OCI-LY1 (cell line): Measurements from ENCODE around the gene PDE8A.

Experiments
- H2AFZ ChIP-seq: fragments of 200-600 bp; sonication (generic), shearing (Covaris generic); 2 replicates; pipeline ENCODE4 v1.6.0; 2014; ENCODE audit warnings: antibody characterized with exemption, mild to moderate bottlenecking, low read length
- H3F3A ChIP-seq: fragments of 200-600 bp; sonication (generic), shearing (Covaris generic); 2 replicates; pipeline ENCODE4 v1.6.0; 2014; ENCODE audit warnings: mild to moderate bottlenecking, antibody characterized with exemption, low read length, moderate library complexity; ENCODE audit not compliant: insufficient read depth
- H3K27ac ChIP-seq: fragments of 200-600 bp; sonication (generic); 2 replicates; pipeline ENCODE4 v1.5.1; 2014; ENCODE audit warnings: low read length, mixed run types, mild to moderate bottlenecking, low read depth; ENCODE audit not compliant: poor library complexity, severe bottlenecking
- H3K27me3 ChIP-seq: fragments of 200-600 bp; sonication (generic); 2 replicates; pipeline ENCODE4 v1.6.0; 2014; ENCODE audit warnings: antibody characterized with exemption, mild to moderate bottlenecking, low read length, moderate library complexity; ENCODE audit not compliant: insufficient read depth
- H3K36me3 ChIP-seq: fragments of 200-600 bp; sonication (generic); 2 replicates; pipeline ENCODE4 v1.6.1; 2014; ENCODE audit warnings: mild to moderate bottlenecking, antibody characterized with exemption, low read length, moderate library complexity, mixed read lengths; ENCODE audit not compliant: insufficient read depth
- H3K4me1 ChIP-seq: fragments of 200-600 bp; sonication (generic); 2 replicates; pipeline ENCODE4 v1.5.1; 2014; ENCODE audit warnings: mild to moderate bottlenecking, low read length, moderate library complexity; ENCODE audit not compliant: insufficient read depth, severe bottlenecking
- H3K4me2 ChIP-seq: fragments of 200-600 bp; sonication (generic), shearing (Covaris generic); 2 replicates; pipeline ENCODE4 v1.6.1; 2014; ENCODE audit warnings: low read length
- H3K4me3 ChIP-seq: fragments of 200-600 bp; sonication (generic); 2 replicates; pipeline ENCODE4 v1.5.1; 2014; ENCODE audit warnings: low read length, low read depth, mild to moderate bottlenecking, mixed read lengths; ENCODE audit not compliant: poor library complexity, severe bottlenecking
- H3K79me2 ChIP-seq: fragments of 200-600 bp; shearing (Covaris generic); 2 replicates; pipeline ENCODE4 v1.6.1; 2016; ENCODE audit warnings: mixed run types, low read length, mixed read lengths; ENCODE audit not compliant: insufficient read depth
- H3K9ac ChIP-seq: fragments of 200-600 bp; sonication (generic), shearing (Covaris generic); 2 replicates; pipeline ENCODE4 v1.6.1; 2014; ENCODE audit warnings: mild to moderate bottlenecking, low read length, mixed read lengths
- H3K9me2 ChIP-seq: fragments of 200-600 bp; sonication (generic), shearing (Covaris generic); 2 replicates; pipeline ENCODE4 v1.6.1; 2014; ENCODE audit warnings: low read depth, mild to moderate bottlenecking, low read length, mixed read lengths
- H3K9me3 ChIP-seq: fragments of 200-600 bp; shearing (Covaris generic); 2 replicates; pipeline ENCODE4 v1.6.1; 2014; ENCODE audit warnings: low read length, mixed read lengths
- H4K20me1 ChIP-seq: fragments of 200-600 bp; sonication (generic), shearing (Covaris generic); 2 replicates; pipeline ENCODE4 v1.6.0; 2016; ENCODE audit warnings: mild to moderate bottlenecking, low read length; ENCODE audit not compliant: insufficient read depth
- EZH2 ChIP-seq: fragments of 200-600 bp; sonication (generic), shearing (Covaris generic); IDR thresholded peaks from 2 replicates; pipeline ENCODE4 v1.8.0; 2017; ENCODE audit warnings: borderline replicate concordance, mixed run types, mild to moderate bottlenecking, antibody characterized with exemption, low read length, moderate library complexity, mixed read lengths
- TF ChIP-seq, protein P1 (sequence below): fragments of 200-600 bp; sonication (generic), shearing (Covaris generic); IDR thresholded peaks from 2 replicates; pipeline ENCODE4 v1.5.1; 2017; ENCODE audit warnings: mild to moderate bottlenecking, antibody characterized with exemption, low read length, moderate library complexity, mixed read lengths

Gene PDE8A

DNA sequence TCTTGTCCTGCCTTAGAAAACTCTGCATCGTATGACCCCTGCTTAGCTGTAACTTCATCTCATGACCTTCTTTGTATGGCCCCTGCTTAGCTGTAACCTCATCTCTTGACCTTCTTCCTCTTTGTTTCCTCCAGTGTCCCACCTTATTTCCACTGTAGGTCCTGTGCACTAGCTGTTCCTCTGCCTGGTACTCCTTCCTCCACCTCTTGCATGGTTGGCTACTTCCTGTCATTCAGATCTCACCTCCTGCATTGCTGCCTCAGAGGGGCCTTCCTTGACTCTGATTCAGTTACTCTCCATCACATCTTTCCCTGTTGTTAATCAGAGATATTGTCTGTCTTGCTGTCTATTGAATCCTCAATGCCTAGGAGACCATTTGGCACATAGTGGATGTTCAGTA, 63.2 kb downstream of the PDE8A start:
- no peak for TF ChIP-seq EZH2
- TF ChIP-seq, protein P1, sequence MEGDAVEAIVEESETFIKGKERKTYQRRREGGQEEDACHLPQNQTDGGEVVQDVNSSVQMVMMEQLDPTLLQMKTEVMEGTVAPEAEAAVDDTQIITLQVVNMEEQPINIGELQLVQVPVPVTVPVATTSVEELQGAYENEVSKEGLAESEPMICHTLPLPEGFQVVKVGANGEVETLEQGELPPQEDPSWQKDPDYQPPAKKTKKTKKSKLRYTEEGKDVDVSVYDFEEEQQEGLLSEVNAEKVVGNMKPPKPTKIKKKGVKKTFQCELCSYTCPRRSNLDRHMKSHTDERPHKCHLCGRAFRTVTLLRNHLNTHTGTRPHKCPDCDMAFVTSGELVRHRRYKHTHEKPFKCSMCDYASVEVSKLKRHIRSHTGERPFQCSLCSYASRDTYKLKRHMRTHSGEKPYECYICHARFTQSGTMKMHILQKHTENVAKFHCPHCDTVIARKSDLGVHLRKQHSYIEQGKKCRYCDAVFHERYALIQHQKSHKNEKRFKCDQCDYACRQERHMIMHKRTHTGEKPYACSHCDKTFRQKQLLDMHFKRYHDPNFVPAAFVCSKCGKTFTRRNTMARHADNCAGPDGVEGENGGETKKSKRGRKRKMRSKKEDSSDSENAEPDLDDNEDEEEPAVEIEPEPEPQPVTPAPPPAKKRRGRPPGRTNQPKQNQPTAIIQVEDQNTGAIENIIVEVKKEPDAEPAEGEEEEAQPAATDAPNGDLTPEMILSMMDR: no peak
- H3K79me2 ChIP-seq: no peaks in the 10 kb centered on the region

DNA sequence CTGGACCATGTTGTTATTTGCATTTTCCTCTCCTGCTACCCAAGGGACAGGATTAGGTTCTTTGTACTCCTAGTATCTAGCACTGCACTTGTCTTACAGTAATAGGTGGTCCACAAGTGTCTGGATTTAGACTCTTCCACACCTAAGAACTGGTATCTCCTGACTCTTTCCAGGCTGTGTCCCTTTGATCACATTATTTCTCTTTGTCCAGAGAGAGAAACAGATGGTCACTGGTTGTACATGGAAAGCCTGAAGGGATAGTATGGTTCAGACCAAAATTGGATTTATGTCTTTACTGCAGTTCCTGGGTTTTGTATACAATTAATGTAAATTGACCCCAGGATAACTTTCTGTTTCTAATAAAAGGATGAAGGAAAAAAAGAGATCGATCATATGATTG, 64.0 kb downstream of the PDE8A start:
- Histone ChIP-seq H3K27me3 (no peaks in the 10 kb centered on the region; the same call in 1 of the 2 replicates), H3K9me3 (no peaks in the 10 kb centered on the region), H4K20me1 (no peaks in the 10 kb centered on the region), H3K4me3 (no peak overlapping the region), H3K9ac (no peak overlapping the region), H3K4me2 (no peak overlapping the region), H3K9me2 (no peaks in the 10 kb centered on the region), H3K79me2 (no peaks in the 10 kb centered on the region), H3K4me1 (no peaks in the 10 kb centered on the region), H3K27ac (no peak overlapping the region), H2AFZ (no peak overlapping the region), H3F3A (no peaks in the 10 kb centered on the region), H3K36me3 (no peaks in the 10 kb centered on the region)
- TF ChIP-seq, protein P1: no peak
- TF ChIP-seq EZH2: no peak

More for the DNA sequence above, 63.2 kb downstream of the PDE8A start:
- H2AFZ ChIP-seq: no peak overlapping the region
- H3K36me3 ChIP-seq: no peaks in the 10 kb centered on the region
- H3K9me3 ChIP-seq: no peaks in the 10 kb centered on the region
- no peak overlapping the region for H3K4me2 ChIP-seq
- no peak overlapping the region for H3K9ac ChIP-seq
- no peak overlapping the region for H3K27ac ChIP-seq
- no peak overlapping the region for H3K4me3 ChIP-seq
- H4K20me1 ChIP-seq: no peaks in the 10 kb centered on the region
- H3K9me2 ChIP-seq: no peaks in the 10 kb centered on the region
- no peaks in the 10 kb centered on the region for H3K4me1 ChIP-seq
- H3K27me3 ChIP-seq: no peaks in the 10 kb centered on the region; the same call in 1 of the 2 replicates
- H3F3A ChIP-seq: no peaks in the 10 kb centered on the region

DNA sequence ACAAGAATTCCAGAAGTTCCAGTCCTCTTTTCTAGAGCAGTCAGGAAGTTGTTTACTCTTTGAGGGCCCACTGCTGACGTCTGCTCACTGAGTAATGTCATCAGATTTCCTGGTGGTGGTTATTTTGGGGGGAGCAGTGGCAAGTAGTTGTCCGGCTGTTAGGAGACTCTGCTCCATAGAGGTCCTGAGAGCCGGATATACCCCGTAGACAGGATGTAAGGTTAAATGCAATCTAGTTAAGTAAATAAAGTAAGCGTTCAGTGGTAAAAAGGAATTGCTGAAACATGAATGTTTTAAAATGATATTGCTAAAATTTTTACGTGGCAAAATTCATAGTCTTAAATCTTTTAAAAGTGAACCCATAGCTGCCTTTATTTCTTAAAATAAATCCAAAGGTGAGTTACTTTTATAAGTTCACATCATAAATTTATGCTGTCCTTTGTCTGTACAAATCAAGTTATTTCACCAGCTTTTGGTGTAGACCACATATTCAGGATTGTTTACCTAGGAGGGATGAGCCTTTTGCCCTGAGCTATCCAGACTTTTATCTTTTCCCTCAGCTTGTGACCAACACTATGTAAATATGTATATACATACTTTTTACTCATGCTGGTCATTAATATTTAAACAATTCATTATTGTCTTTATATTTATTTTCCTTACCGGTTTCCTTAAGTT, 65.8 kb downstream of the PDE8A start:
- H3K4me1 ChIP-seq: no peaks in the 10 kb centered on the region

More for the DNA sequence above, 65.8 kb downstream of the PDE8A start:
- no peaks in the 10 kb centered on the region; the same call in 1 of the 2 replicates for H3K27me3 ChIP-seq
- H3K9me2 ChIP-seq: no peaks in the 10 kb centered on the region
- no peaks in the 10 kb centered on the region for H3F3A ChIP-seq
- no peak overlapping the region for H3K9ac ChIP-seq
- no peaks in the 10 kb centered on the region for H4K20me1 ChIP-seq
- no peak overlapping the region for H3K4me2 ChIP-seq
- no peak for TF ChIP-seq EZH2
- TF ChIP-seq, protein P1: no peak
- no peak overlapping the region for H2AFZ ChIP-seq
- no peaks in the 10 kb centered on the region for H3K9me3 ChIP-seq
- no peak overlapping the region for H3K27ac ChIP-seq
- H3K79me2 ChIP-seq: no peaks in the 10 kb centered on the region
- no peak overlapping the region for H3K4me3 ChIP-seq
- H3K36me3 ChIP-seq: no peaks in the 10 kb centered on the region
